H1 (cell line): Measurements from ENCODE around the gene PDLIM3.

Experiments
- ASH2L ChIP-seq: fragments of 200-600, 300-600 bp; sonication (generic); IDR thresholded peaks from one replicate; pipeline ENCODE4 v1.7.1; 2017; ENCODE audit warnings: low read length
- ATF3 ChIP-seq: IDR thresholded peaks from 2 replicates; pipeline ENCODE4 v1.6.1; 2011; ENCODE audit warnings: low read depth, mild to moderate bottlenecking, low read length; ENCODE audit not compliant: insufficient read depth
- CTCF ChIP-seq, 3 experiments: IDR thresholded peaks; 1 replicate in 2 of 3; 2 replicates in 1 of 3; pipeline versions ENCODE4 v1.5.1 to v1.6.1; 2011; ENCODE audit warnings: low read length in 3 of 3, mild to moderate bottlenecking in 3 of 3, inconsistent platforms in 2 of 3, low read depth in 1 of 3, moderate library complexity in 1 of 3; ENCODE audit not compliant: insufficient read depth in 1 of 3; ENCODE audit errors: control extremely low read depth in 1 of 3
- EP300 ChIP-seq, 2 experiments: IDR thresholded peaks; 1 replicate in 1 of 2; 2 replicates in 1 of 2; pipeline ENCODE4 v1.6.1; 2011 to 2012; ENCODE audit warnings: low read depth in 2 of 2, low read length in 2 of 2, mild to moderate bottlenecking in 2 of 2, borderline replicate concordance in 1 of 2, inconsistent platforms in 1 of 2, moderate library complexity in 1 of 2
- JUN ChIP-seq: IDR thresholded peaks from 2 replicates; pipeline ENCODE4 v1.6.1; 2011; ENCODE audit warnings: low read depth, mild to moderate bottlenecking, improper control_type of control experiment, low read length
- POLR2A ChIP-seq, 2 experiments: IDR thresholded peaks; 1 replicate in 1 of 2; 2 replicates in 1 of 2; pipeline ENCODE4 v1.6.1; 2011; ENCODE audit warnings: low read depth in 2 of 2, low read length in 2 of 2, mild to moderate bottlenecking in 2 of 2; ENCODE audit errors: control extremely low read depth in 1 of 2
- POLR2AphosphoS5 ChIP-seq: IDR thresholded peaks from 2 replicates; pipeline ENCODE4 v1.6.1; 2011; ENCODE audit warnings: low read depth, low read length
- RAD21 ChIP-seq, 2 experiments: IDR thresholded peaks in 1 of 2; conservative IDR thresholded peaks in 1 of 2; 2 replicates each; pipeline ENCODE4 v1.6.1; 2011; ENCODE audit warnings: low read depth in 2 of 2, low read length in 2 of 2, improper control_type of control experiment in 1 of 2, inconsistent platforms in 1 of 2, mild to moderate bottlenecking in 1 of 2, moderate library complexity in 1 of 2
- RFX5 ChIP-seq: IDR thresholded peaks from 2 replicates; pipeline ENCODE4 v1.6.1; 2011; ENCODE audit warnings: low read depth, low read length, improper control_type of control experiment, borderline replicate concordance
- SRF ChIP-seq: IDR thresholded peaks from 2 replicates; pipeline ENCODE4 v1.6.1; 2011; ENCODE audit warnings: mild to moderate bottlenecking, low read depth, low read length, moderate library complexity
- SUZ12 ChIP-seq: fragments of 200-600 bp; sonication (generic); IDR thresholded peaks from 2 replicates; pipeline ENCODE4 v1.6.1; 2012; ENCODE audit warnings: mild to moderate bottlenecking, inconsistent platforms, low read length, moderate library complexity, mixed read lengths

DNA sequence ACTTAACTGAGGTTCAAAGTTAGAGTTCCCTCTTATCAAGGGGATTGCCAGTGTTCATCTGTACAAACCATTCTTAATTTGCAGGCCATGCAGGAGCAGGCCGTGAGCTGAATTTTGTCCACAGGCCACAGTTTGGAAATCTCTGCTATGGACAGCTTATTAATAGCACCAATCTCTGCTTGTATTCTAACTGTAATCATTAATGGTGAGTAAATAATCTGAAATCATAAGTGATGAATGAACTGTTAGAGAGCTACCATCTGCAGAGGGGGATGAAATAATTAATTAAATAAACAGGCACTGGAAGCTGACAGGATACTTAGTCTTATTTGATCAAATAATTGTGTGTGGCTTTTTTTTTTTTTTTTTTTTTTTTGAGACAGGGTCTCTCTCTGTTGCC, 48.5 kb upstream of the PDLIM3 start:
- no peak for TF ChIP-seq CTCF (IDR thresholded peaks at IDR 0.05; ENCODE audit: control extremely low read depth in 1 of 3, insufficient read depth in 1 of 3, low read depth in 1 of 3, low read length in 3 of 3)
- no peak for TF ChIP-seq RFX5
- TF ChIP-seq POLR2AphosphoS5, result no peak
- no peak for TF ChIP-seq ASH2L
- TF ChIP-seq SRF, result no peak
- TF ChIP-seq SUZ12, result no peak
- no peak for TF ChIP-seq JUN
- TF ChIP-seq RAD21 (IDR thresholded peaks at IDR 0.05 in 1 of 2, conservative IDR thresholded peaks at IDR 0.05 in 1 of 2; ENCODE audit: low read depth in 2 of 2, low read length in 2 of 2), result no peak
- TF ChIP-seq EP300 (IDR thresholded peaks at IDR 0.05; ENCODE audit: borderline replicate concordance in 1 of 2, low read depth in 2 of 2, low read length in 2 of 2), result no peak
- no peak for TF ChIP-seq ATF3
- no peak for TF ChIP-seq POLR2A (IDR thresholded peaks at IDR 0.05; ENCODE audit: control extremely low read depth in 1 of 2, low read depth in 2 of 2, low read length in 2 of 2)
